Activated naive CD4-positive, alpha-beta T cell treated with Interleukin-2 at 50 U/mL for 16 hours (primary cell): ENCODE results near the gene RORB.

Source experiments
- DNase-seq: peaks from one replicate; pipeline ENCODE4 v3.0.0-alpha.2; 2020

The RORB gene

DNA sequence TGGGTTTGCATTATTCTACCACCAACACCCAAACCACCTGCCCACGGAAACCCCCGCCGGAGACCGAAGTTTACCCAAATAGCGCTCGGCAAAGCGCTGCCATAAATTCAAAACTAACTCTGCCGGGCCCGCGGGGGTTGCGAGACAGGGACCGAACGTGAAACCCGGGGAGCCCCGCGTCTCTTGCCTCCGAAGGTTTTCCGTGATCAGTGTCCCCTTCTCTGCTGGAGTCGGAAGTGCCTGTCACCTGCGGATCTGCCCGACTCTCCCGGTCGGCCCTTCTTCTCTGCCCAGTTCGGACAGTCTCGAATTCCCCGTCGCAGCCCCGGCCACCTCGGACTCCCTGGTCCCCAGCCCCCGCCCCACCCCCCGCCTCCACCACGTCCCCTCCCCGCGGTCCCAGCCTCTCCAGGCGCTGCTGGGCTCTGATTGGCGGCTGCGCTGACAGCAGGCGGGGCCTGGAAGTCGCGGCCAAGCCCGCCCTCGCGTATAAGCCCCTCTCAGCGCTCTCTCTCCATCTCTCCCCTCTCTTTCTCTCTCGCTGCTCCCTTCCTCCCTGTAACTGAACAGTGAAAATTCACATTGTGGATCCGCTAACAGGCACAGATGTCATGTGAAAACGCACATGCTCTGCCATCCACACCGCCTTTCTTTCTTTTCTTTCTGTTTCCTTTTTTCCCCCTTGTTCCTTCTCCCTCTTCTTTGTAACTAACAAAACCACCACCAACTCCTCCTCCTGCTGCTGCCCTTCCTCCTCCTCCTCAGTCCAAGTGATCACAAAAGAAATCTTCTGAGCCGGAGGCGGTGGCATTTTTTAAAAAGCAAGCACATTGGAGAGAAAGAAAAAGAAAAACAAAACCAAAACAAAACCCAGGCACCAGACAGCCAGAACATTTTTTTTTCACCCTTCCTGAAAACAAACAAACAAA is at the start of gene RORB:
TSS of gene RORB (plus strand) at position 517 of the 929 bp plus-strand sequence. CDS start 642 bp downstream, outside the sequence.
- no peak for DNase-seq

DNA sequence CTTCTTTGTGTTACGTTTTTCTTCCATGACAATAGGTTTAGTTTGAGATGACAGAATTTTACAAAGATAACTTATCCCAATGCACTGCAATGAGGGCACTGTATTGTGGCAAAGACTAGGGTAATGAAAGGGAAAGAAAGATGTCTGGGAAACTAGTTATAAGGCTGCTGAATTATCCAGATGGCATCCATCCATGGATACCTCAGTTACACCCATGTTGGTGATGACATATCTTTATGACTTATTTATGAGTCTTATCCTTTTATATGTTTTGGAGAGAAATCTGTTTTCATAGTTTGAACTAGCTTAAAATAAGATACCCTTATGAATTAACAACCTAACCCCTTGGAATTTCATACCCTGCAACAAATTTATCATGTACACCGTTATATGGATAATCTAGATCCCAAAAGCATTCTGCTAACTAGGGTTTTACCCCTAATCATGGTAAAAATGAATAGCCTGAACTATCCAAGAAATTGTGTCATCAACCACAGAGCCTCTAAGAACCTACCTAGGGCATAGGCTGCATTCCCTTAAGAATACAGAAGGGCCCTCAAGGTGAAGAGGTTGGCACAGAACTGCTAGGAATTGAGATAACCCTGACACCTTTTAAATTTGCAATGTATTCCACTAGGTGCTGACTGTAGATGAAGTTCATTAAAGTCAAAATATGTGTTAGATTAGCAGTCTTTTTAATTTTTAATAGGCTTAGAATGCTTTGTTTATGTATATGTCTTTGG is 49.5 kb upstream of the RORB start:
- no peak for DNase-seq

DNA sequence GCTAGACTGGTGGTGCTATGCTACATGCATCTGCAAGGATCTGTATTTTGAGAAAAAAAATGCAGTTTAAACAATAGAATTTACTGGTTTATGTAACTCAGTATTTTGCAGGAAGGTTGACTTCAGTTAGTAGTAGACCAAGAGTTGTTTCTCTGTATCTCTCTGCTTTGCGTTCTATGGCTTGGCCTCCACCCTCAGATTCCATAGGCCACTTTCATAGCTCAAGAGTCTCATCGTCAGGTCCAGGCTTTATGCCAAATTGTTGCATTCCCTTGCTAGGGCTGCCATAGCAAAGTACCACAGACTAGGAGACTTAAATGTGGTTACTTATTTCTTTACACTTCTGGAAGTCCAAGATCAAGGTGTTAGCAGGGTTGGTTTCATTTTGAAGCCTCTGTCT is 48.1 kb upstream of the RORB start:
- DNase-seq: no peak

DNA sequence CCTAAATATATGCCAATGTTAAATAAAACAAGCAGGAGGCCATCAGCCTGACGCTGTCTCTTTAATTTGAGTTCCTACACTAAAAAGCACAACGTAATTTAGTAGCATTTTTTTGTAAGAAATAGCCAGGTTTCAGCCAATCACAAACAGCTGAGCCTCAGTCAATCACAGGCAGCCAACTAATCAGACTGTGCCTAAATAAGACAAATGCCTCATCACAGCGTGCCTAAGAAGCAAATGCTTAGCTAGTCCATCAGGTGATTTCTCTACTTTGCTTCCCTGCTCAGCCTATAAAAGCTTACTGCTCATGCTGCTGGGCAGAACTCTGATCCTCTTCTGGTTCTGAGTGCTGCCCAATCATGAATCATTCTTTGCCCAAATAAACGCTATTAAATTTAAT is 38.3 kb upstream of the RORB start:
- no peak for DNase-seq

DNA sequence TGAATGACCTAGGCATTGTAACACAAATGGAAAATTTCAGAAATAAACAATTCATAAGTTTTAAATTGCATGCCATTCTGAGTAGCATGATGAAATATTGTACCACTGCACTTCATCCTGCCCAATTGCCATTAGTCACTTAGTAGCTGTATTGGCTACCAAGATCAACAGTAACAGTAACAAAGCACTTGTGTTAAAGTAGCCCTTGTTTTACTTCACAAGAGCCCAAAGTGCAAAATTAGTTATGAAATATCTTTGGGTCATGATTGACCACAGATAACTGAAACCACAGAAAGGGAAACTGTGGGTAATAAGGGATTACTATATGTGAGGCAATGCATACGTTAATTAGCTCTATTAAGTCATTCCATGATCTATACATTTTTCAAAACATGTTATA is 33.3 kb upstream of the RORB start:
- DNase-seq: no peak

DNA sequence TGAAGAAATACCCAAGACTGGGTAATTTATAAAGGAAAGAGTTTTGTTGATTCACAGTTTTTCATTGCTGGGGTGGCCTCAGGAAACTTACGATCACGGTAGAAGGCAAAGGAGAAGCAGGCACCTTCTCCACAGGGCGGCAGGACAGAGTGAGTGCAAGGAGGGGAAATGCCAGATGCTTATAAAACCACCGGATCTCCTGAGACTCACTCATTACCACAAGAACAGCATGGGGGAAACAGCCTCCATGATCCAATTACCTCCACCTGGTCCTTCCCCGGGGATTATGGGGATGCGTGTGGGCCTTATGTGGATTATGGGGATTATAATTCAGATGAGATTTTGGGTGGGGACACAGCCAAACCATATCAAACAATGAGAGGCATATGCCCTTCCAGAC is 18.5 kb upstream of the RORB start:
- DNase-seq: no peak

DNA sequence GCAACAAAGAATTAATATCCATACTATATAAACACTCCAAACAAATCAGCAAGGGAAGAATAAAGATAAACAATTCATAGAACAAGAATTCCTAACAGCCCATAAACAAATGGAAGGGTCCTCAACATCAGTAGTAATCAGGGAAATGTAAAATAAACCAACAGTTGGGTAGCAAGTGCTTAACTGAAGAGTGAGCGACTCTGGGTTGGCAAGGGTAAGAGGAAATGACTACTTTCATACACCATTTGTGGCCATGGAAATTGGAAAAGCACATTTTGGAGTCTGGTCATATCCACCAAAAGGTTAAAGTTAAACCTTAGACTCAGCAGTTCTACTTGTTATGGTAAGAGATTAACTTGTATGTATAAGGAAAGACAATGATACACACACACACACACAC is 17.4 kb upstream of the RORB start:
- no peak for DNase-seq

DNA sequence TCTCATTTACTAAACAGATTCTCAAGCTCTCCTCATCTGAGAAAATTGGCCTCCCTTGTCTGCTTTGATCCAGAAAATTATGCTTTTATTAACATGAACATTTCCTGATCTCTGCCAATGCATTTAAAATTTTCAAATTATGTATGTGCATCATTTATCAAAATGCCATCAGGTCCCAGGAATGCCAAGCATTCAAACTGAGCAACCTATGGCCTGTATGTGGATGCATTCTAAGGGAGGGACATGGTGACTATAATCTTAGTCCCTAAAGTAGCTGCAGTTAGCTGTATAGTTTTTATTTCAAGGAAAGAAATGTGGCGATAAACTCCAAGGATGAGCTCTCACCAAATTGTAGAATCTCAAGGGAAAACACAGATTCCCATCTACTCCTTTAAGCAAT is 9.7 kb upstream of the RORB start:
- no peak for DNase-seq

DNA sequence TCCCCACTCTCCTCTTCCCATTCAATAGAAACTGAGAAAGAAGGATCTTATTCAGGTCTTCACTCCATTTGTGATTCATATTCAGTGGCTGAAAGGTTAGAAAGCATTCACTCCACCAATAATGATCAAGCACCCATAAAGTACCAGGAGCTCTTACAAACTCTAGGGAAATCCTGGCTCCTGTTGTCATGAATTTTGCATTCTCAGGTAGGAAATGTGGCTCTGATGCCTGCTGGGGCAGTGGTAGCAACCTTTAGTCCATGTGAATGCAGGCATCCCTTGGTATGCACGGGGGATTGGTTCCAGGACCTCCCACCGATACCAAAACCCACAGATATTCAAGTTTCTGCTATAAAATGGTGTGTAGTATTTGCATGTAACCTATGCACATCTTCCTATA is 3.6 kb upstream of the RORB start:
- DNase-seq: no peak

DNA sequence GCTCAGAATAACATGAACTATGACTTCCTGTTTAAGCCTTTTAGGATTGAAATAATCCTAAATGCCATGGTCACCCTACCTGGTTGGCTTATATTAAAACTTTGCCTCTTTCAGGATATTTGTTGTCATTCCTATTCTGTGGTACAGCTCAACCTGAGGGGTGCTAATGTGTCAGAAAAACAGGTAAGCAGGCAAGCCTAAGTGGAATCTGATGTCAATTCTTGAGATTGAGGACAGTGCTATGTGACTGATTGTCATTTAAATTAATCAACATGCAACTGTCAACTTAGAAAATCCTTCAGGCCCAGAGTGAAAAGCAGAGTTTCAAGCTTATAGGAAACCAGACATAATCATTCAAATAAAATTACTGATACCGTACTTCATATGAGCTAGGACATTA is 2.6 kb upstream of the RORB start:
- no peak for DNase-seq

DNA sequence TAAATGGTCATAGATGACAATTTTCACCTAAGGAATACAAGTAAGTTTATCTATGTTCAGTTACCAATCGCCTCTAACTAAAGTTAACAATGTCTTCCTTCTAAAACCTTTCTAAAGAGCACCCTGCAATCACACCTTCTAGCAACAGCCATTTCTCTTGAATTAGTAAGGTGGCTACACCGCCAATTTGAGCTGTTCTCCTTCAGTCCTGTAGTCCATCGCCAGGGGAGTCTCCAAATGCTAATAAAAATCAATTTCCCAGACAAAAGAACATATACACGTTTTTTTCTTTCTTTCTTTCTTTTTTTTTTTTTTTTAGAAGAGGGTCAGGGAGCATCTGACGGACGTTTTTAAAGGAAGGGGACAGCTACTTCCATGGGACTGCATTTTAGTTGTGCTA is 729 bp upstream of the RORB start:
- DNase-seq: no peak

DNA sequence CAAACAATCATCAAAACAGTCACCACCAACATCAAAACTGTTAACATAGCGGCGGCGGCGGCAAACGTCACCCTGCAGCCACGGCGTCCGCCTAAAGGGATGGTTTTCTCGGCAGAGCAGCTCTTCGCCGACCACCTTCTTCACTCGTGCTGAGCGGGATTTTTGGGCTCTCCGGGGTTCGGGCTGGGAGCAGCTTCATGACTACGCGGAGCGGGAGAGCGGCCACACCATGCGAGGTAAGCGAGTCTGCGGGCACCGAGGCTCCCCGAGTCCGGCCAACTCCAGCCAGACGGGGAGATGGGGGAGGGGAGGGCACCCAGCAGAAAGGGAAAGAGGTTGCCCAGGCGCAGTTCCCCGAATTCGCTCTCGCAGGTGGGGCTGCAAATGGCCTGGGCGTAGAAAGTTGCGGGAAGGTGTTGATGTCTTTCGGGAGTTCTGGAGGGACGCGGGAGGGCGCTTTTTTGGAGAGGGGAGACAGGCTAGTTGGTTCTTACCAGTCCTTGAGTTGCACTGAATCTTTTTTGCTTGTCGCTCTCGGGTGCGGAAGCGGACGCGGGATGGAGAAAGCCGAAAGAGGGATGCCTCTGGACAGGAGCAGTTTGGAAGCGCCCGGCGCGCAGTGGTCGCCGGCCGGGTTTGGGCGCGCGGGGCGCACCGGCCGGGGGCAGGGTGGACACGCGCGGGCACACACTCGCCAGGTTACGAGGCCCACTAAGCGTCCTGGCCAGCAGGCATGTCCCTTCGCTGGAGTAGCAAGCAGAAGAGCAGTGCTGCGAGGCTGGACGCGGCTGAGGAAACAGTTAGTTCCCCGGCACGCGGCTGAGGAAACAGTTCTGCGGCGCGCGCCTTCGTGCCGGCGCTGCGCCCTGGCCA is 849 bp downstream of the RORB start:
- DNase-seq: no peak

DNA sequence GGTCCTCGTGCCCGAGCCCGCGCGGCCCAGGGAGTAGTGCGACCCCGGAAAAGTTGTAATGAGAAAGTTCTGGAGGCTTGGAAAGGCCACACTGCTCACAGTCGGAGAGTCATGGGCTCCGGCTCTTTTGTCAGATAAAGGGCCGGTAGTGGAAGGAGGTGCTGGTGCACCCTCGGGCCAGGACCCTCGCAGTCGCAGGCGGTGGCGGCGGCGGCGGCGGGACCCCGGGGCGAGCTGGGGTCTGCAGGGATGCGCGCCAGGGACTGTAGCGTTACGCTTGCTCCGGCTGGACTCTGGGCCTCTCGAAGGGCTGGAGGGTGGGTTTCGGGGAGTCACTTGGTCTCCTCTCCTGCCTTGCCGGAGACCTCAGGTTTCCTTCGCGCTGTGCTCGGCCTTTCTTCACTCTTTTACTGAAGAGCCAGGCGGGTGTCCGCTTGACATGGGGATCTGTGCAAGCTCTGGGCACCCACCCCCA is 1.5 kb downstream of the RORB start:
- DNase-seq: no peak

DNA sequence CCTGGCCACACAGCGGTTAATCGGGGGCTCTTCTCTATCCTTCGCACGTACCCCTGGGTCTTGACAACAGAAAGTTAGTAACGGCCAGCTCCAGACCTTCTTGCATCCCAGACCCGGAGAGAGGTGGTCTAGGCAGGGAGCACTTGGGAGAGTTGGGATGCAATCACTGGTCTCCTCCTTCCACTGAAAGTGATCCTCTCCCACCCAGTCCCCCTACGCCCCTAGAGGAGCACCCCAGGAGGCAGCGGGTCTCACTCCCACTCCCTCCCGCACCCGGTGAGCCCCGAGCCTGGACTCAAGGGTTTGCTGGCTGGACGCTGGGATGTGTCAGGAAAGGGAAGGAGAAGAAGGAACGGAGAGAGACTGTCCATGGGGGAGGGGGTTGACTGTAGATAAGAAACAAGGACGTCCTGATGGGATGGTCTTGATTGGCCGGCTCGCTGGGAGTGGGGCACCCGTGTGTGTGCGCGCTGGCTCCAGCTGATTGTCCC is 2.0 kb downstream of the RORB start:
- DNase-seq: no peak

DNA sequence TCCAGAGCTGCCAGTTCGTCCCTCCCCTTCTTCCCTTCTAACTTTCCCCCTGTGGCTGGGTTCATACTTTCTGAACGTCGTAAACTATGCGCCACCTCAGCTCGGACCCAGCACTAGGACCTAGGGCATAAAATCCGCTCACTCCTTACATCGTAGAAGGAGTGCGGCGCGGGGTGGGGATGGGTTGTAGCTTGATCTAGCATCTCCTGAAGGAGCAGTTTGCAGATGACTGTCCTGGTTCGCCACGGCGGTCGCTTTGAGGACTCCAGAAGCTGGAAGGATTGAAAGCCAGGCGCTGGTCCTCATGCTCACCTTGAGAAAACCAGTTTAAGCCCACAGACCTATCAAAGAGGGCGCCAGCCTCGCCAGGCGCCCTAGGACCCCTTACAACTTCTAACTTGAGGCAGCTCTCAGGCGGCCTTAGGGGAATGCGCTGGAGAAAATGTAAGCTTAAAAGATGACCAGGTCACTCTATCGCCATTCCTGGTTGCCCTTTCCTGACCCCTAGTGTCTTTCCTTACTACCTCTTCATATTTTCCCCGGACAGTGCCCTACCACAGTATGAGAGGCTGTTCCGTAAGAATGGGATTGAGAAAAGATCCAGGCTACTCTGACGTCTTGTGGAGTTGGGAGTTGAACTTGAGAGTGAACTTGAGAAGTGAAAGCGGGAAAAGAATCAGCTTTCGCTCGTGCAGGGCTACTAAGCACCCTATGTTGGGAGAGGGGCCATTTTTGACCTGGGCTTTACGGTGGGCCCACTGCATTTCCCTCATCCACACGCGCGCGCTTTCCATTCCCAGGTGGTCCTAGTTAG is 2.8 kb downstream of the RORB start:
- no peak for DNase-seq

DNA sequence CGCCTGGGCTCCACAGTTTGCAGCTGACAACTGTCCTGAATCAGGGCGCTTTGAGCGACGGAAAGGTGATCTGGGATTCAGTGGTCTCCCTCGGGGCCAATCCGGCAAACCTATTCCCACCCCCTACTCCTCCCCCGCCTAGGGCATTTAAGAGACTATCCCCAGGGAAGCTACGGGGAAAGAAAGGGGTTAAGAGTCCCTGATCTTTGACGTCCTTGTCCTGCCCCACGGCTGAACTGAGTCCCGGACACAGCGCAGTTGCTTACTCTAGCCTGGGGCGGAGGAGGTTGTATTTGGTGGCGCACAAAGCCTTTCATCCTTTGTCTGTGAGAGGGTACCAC is 3.4 kb downstream of the RORB start:
- DNase-seq: no peak

DNA sequence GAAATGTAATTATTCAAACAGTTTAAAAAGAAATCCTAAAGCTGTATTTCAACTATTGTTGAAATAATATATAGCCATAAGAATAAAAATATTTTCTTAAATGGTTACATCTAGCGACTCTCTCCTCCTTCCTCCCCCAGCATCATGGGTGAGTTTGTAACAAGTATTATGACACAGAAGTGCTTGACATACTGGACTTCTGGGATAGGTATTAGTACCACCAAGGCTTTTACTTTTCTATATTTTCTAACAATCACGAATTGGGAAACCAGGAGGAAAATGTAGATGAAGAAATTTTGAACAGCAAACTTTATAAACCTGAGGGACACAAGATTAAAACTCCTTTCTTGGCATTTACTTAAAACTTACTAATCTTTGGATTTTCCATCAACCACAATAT is 4.4 kb downstream of the RORB start:
- DNase-seq: no peak

DNA sequence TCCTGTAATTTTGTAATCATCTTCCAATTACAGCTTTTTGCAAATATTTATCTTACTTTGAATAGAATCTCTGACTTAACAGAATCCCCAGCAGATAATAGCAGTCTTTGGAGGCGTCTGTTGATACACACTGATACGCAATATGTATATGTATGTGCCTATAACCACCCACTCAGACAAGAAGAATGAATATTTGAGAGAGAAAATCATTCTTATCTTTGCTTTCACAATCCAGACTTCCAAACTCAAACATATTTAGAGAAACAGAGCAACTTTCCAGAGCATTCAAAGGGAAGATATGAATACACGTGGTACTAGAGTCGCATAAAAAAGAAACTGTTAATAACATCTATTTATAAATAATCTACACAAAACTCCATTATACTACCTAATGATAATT is 6.1 kb downstream of the RORB start:
- no peak for DNase-seq

DNA sequence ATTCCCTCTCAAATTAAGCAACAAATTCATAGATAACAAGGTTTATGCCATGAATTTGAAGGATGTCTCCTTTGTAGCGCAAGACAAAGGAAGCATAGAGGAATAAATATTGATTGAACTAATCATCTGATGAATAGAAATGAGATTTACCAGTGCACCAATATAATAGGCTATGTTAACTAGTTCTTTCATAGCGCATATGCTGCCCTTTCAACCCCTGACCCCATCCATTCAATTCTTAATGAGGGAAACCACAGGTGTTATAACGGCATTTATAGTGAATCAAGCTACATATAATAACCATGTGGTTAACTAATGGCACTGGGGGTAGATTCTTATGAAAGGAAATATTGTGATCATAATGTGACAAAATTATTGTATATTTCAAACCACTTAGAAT is 6.5 kb downstream of the RORB start:
- no peak for DNase-seq

DNA sequence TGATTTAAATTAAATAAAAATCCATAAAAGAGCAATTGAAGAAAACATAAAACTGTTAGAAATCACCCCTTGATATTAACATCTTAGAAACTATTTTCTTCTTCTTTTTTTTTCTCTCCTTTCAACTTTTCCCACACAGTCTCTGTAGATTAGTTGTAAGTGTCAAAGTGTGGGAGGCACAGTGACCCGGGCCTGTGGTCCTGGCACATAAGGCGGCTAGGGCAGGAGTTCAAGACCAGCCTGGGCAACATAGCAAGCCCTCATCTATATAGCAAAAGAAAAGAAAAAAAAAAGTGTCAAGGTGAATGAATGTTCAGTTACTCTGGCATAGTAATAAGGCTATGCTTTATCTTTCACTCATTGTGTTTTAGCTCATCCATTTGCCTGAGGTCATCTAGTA is 14.2 kb downstream of the RORB start:
- no peak for DNase-seq

DNA sequence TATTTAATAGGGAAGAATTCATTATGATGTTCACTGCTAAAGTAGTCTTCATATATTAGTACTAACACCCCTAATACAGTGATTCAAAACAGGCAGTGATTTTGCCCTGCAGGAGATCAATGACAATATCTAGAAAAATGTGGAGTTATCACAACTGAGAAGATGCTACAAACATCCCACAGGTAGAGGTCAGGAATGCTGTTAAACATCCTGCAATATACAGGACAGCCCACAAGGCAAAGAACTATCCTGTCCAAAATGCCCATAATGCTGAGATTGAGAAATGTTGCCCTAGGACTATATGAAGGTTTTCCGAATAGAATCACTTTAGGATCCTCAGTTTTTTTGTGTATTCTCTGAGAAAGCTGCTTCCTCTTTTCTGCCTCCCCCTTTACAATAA is 15.3 kb downstream of the RORB start:
- DNase-seq: no peak

DNA sequence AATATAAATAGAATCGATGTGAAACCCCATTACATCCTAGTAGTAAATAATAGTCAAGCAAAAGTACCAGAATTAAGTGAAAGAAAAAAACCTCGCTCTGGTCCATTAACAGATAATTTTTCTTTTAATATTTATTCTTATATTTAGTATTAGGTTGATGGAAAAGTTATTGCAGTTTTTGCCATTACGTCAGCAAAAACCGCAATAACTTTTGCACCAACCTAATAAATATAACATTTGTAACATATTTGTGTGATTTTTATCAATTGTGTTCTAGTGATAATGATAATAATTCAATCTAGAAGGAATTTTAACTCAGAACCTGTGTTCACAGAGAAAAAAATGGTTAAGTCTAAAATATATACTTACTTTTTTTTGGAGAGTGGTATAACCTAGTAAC is 16.1 kb downstream of the RORB start:
- no peak for DNase-seq
